GM18526 (cell line): ENCODE results near the gene FNBP1.

Source experiments
- POLR2A ChIP-seq: IDR thresholded peaks from 3 replicates; pipeline ENCODE4 v1.6.1; 2011; ENCODE audit not compliant: insufficient read length; ENCODE audit errors: extremely low read depth

The FNBP1 gene

GRCh38 chr9:129858167-129858962 lies 184.6 kb downstream of the FNBP1 start:
- no peak for TF ChIP-seq POLR2A

GRCh38 chr9:129857207-129857606 lies 185.8 kb downstream of the FNBP1 start:
- no peak for TF ChIP-seq POLR2A

- TF ChIP-seq POLR2A = no peak
These were observed 188.3 kb downstream of the FNBP1 start for GRCh38 chr9:129854588-129855110.

GRCh38 chr9:129853614-129854013 lies 189.4 kb downstream of the FNBP1 start:
- TF ChIP-seq POLR2A = no peak

DNA sequence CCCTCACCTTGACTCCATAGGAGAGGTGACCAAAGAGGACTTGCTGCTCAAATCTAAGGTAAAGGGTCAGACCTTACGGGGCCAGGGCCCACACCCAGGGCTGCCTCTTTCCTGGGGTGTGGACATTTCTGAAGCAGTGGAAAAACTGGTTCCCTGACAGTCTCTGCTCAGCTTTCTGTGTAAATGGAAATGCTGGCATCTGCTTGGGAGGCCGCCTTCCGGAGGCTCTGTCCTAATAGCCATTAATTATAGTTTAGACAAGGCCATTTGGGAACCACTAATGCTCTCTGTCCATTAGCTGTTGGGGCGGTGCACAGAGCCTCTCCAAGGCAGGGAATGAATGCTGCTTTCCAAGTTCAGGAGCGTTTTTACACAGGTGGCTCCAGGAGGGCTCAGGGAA lies 190.4 kb downstream of the FNBP1 start:
- TF ChIP-seq POLR2A = no peak

DNA sequence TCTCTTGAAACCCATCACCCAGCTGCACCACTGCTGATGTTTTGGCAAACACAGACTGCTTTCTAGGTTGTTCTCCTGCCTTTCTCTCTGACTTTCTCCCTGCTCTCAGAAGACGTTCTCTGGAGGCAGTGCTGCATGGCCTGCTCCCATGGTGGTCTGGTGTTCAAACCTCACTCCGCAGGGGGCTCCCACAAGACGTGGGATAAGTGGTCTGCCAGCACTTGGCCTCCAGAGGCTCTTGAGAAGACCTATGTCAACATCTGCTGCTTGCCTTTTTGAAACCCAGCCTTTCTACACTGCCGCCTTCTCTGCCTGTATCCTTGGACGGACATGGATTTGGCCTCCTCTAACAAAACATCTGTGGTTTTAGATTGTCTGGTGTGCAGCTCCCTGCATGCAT lies 191.2 kb downstream of the FNBP1 start:
- TF ChIP-seq POLR2A = no peak

GRCh38 chr9:129850821-129851550 lies 192.0 kb downstream of the FNBP1 start:
- TF ChIP-seq POLR2A = no peak

GRCh38 chr9:129849901-129850300 lies 193.1 kb downstream of the FNBP1 start:
- no peak for TF ChIP-seq POLR2A

DNA sequence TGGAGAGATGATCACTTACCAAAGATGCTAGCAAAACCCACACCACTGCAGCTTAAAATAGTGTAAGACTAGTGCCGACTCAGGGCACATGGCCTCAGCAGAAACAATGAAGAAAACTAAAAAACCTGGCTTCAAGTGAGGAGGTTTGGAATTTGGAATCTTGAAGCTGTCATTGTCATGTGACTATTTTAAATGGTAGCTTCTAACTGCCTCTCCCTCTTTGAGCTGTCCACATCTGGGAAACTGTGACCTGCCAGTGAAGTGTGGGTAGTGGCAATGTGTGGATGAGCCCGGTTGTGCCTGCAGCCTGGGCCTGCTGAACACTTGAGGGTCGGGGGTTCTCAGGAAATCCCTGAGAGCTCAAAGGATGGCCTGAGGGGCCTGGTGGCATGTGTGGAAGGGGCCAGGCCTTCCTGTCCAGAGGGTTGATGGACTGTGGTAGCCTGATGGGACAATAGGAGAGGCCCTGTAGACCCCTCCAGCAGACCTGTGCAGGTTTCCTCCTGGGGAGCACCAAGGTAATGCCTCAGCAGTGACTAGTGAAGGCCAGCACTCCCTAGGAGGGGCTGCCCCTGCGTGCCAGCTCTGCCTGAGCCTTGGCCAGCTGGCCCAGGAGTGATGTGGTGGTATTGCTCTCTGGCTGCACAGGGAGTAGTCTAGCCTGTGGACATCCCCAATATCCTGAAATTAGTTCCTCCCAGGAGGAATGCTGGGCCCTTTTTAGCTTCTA lies 194.1 kb downstream of the FNBP1 start:
- no peak for TF ChIP-seq POLR2A

DNA sequence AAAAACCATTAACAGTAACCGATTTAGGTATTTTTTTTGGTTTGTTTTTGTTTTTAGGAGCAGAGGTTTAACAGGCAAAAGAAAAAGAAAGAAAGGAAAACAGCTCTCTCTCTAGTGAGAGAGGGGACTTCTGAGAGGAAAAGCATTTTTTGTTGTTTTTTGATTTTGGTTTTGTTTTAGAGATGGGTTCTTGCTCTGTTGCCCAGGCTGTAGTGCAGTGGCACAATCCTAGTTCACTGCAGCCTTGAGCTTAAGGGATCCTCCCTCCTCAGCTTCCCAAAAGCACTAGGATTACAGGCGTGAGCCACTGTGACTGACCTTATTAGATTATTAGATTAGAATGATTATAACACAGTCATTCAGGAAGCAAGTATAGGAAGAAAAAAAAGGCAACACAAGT lies 197.6 kb downstream of the FNBP1 start:
- TF ChIP-seq POLR2A = no peak

DNA sequence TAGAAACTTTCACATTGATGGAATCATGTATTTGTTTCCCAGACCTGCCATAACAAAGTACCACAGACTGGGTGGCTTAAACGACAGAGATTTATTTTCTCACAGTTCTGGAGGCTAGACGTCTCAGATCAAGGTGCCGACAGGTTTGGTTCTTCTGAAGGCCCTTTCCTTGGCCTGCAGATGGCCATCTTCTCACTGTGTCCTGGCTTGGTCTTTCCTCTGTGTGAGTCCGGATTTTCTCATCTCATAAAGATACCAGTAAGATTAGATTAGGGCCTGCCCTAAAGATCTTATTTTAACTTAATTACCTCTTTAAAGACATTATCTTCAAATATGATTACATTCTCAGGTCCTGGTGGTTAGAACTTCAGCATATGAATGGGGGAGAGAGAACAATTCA lies 201.9 kb downstream of the FNBP1 start:
- TF ChIP-seq POLR2A = no peak

GRCh38 chr9:129840034-129840433 lies 203.0 kb downstream of the FNBP1 start:
- no peak for TF ChIP-seq POLR2A

DNA sequence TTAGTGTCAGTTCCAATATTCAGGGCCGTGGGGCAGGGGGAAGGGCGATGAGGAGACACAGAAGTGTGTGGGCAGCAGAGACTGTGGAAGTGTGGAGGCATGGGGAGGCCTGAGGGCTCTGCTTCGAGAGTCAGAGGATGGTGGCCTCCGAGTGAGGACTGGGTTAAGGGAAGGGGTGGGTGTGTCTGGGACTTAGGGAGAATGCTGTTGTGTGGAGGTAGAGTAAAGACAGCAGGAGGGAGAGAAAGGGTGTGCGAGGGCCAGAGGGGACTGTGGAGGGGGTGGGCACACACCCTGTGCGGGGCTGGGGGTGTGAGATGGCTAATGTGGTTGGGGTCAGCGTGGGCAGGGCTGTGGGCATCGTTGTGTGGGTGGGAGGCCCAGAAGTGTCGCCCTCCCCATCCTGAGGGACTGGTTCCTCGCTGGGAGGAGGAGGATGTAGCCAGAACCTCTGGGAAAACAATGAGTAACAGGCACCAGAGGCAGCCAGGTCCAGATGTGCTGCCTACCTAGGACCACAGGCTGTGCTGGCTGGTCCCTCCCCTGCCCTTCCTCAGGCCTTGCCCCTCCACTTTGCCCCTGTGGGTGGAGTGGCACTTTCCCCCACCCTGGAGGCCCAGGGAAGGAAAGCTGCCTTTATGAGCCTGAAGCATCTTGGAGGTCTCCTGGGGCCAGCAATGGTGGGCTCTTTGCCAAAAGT lies 203.5 kb downstream of the FNBP1 start:
- no peak for TF ChIP-seq POLR2A

DNA sequence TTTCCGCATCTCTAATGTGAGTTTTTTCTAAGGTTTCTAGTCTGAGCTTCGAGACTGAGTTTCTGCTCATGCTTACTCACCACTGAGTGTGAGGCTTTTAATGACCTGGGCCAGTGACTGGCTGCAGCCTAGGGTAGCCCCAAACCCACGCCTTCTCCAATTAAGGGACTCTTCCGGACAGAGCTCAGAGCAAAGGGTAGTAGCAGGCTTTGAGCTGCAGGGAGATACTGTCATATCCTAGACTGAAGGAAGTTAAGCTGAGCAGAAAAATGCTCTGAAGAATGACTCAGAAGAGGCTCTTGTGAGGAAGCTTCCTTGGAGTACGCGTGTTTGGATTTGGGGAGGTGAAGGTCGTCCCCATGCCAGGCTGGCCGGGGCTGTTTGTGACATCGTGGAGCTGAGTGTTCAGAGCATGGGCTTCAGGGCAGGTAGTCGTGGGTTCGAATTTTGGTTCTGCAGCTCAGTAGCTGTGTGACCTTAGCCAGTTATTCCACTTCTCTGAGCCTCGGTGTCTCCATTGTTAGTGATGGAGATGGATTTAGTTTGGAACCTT lies 204.2 kb downstream of the FNBP1 start:
- TF ChIP-seq POLR2A = no peak
